Measurements from ENCODE around the gene ASH1L. TPM values are rescaled to one million over a fixed set of nuclear protein-coding genes. Genes with fewer than 3 reads are reported as not detected.
A peak's percentile ranks its signal among the peaks of the same experiment; 100 is the strongest.

ASH1L gene
- total and polyA plus RNA-seq, 9 of the 15 experiments (the other 6 are each of a cell fraction or from before 2014, with no cell fraction given): 2.0 to 23.3 (median 14.6) TPM

DNA sequence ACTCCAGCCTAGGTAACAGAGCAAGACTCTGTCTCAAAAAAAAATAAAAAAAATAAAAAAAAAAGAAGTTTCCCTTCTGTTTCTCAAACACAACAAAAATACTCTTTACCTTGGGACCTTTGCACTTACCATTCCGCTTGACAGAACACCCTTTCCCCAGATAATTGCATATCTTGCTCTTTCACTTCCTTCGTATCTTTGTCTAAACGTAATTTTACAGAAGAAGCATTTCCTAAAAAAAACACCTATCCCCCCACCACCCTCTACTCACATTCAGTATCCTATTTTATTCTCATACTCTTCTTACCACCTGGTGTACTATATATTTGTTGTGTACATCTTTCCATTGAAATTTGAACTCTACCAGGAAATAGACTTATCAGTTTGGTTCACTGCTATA is 32.7 kb downstream of the ASH1L start (continued):
- TF ChIP-seq TEAD4 (IDR thresholded peaks at IDR 0.05; ENCODE audit: low read length): no peak
- no peak for TF ChIP-seq TEAD4 (CRISPR knock-in tag; IDR thresholded peaks at IDR 0.05; ENCODE audit: borderline replicate concordance)

DNA sequence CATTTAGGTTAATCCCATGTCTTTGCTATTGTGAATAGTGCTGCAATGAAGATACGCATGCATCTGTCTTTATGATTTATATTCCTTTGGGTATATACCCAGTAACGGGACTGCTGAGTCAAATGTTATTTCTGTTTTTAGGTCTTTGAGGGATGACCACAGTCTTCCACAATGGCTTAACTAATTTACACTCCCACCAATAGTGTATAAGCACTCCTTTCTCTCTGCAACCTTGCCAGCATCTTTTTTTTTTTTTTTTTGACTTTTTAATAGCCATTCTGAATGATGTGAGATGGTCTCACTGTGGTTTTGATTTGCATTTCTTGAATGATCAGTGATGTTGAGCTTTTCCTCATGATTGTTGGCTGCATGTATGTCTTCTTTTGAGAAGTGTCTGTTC is 33.5 kb downstream of the ASH1L start:
- no peak overlapping the region for H2AFZ ChIP-seq (ENCODE audit: low read depth, low read length)
- H3K36me3 ChIP-seq (ENCODE audit: control insufficient read depth, insufficient read depth, low read length): peaks cover 7% of the 10 kb centered on the region; the same call in 2 of the 3 replicates
- H4K20me1 ChIP-seq (replicated peaks; ENCODE audit: control insufficient read depth, insufficient read depth, low read length): peaks cover 12% of the 10 kb centered on the region; the same call in 1 of the 2 replicates
- no peak overlapping the region for H3K4me3 ChIP-seq
- H3K79me2 ChIP-seq (ENCODE audit: control insufficient read depth, insufficient read depth, low read length): peaks cover 93% of the 10 kb centered on the region
- H3K4me2 ChIP-seq (ENCODE audit: insufficient read depth, low read length): no peak overlapping the region
- peaks cover 0 to 2% of the 10 kb centered on the region in 2 experiments; a peak in 1 of 5 replicates for H3K4me1 ChIP-seq (replicated peaks in 1 of 2; ENCODE audit: control insufficient read depth in 2 of 2, insufficient read depth in 2 of 2, low read length in 2 of 2)
- 67% methylated on average over 2 of the region's 2 CpGs for WGBS (ENCODE audit: insufficient coverage, low coverage, missing lambda C conversion rate)
- no peaks in the 10 kb centered on the region for H3K27me3 ChIP-seq (ENCODE audit: control insufficient read depth in 2 of 2, insufficient read depth in 2 of 2, low read length in 2 of 2)
- ChIA-PET POLR2A (interaction anchor here (0.7 kb wide), 1 partner anchor 32 kb away, joined by 3 read pairs; no protein-coding TSS in a partner anchor), CTCF (ENCODE audit: low intra/inter-chr PET ratio) (no interaction called here)
- H3K9me1 ChIP-seq (ENCODE audit: control insufficient read depth, insufficient read depth, low read length): no peaks in the 10 kb centered on the region
- no peak for DNase-seq (ENCODE audit: extremely low read depth in 1 of 4, low spot score in 3 of 4)
- FAIRE-seq: no peak
- H3K9ac ChIP-seq (ENCODE audit: insufficient read depth in 1 of 2, low read depth in 2 of 2, low read length in 2 of 2): no peak overlapping the region
- no TSS peak for BruUV-seq (replicated peaks)
- in situ Hi-C loops (cut with MboI) (no loop called here), intact Hi-C loops (cut with micrococcal nuclease) (no loop called here)
- ATAC-seq: no peak
- no peaks in the 10 kb centered on the region for H3K9me3 ChIP-seq (replicated peaks; ENCODE audit: control insufficient read depth, insufficient read depth, low read depth, low read length)
- no peak overlapping the region for H3K27ac ChIP-seq (ENCODE audit: extremely low read depth, low read depth, low read length)
- TF ChIP-seq U2AF1 (optimal IDR thresholded peaks at IDR 0.05; ENCODE audit: low read depth, low read length): no peak
- no peak for TF ChIP-seq ZNF232 (CRISPR knock-in tag; IDR thresholded peaks at IDR 0.05)
- TF ChIP-seq, protein P1, sequence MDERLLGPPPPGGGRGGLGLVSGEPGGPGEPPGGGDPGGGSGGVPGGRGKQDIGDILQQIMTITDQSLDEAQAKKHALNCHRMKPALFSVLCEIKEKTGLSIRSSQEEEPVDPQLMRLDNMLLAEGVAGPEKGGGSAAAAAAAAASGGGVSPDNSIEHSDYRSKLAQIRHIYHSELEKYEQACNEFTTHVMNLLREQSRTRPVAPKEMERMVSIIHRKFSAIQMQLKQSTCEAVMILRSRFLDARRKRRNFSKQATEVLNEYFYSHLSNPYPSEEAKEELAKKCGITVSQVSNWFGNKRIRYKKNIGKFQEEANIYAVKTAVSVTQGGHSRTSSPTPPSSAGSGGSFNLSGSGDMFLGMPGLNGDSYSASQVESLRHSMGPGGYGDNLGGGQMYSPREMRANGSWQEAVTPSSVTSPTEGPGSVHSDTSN (CRISPR knock-in tag; IDR thresholded peaks at IDR 0.05; ENCODE audit: low read depth): no peak
- TF ChIP-seq, protein P1 (tag; conservative IDR thresholded peaks at IDR 0.05; ENCODE audit: low read depth): 0 out of 2 replicates have a peak, but pooled peaks have one; percentile 5
- peak; percentile 37 for TF ChIP-seq MEIS2 (IDR thresholded peaks at IDR 0.05; ENCODE audit: partially characterized antibody)
- TF ChIP-seq SAP30 (IDR thresholded peaks at IDR 0.05; ENCODE audit: borderline replicate concordance, insufficient read depth, low read depth, low read length, poor library complexity, severe bottlenecking): no peak
- TF ChIP-seq, protein P2, sequence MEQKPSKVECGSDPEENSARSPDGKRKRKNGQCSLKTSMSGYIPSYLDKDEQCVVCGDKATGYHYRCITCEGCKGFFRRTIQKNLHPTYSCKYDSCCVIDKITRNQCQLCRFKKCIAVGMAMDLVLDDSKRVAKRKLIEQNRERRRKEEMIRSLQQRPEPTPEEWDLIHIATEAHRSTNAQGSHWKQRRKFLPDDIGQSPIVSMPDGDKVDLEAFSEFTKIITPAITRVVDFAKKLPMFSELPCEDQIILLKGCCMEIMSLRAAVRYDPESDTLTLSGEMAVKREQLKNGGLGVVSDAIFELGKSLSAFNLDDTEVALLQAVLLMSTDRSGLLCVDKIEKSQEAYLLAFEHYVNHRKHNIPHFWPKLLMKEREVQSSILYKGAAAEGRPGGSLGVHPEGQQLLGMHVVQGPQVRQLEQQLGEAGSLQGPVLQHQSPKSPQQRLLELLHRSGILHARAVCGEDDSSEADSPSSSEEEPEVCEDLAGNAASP (IDR thresholded peaks at IDR 0.05): no peak
- no peak for TF ChIP-seq MTA2 (IDR thresholded peaks at IDR 0.05; ENCODE audit: low read depth)
- TF ChIP-seq ZBED1 (IDR thresholded peaks at IDR 0.05): no peak
- no peak for TF ChIP-seq BHLHE40 (IDR thresholded peaks at IDR 0.05; ENCODE audit: low read length)
- no peak for TF ChIP-seq ETS2 (tag; IDR thresholded peaks at IDR 0.05; ENCODE audit: borderline replicate concordance, poor library complexity, severe bottlenecking)
- TF ChIP-seq TOE1 (IDR thresholded peaks at IDR 0.05; ENCODE audit: borderline replicate concordance): no peak
- TF ChIP-seq TOE1 (CRISPR knock-in tag; IDR thresholded peaks at IDR 0.05; ENCODE audit: borderline replicate concordance, low read depth): no peak
- TF ChIP-seq, protein P3, sequence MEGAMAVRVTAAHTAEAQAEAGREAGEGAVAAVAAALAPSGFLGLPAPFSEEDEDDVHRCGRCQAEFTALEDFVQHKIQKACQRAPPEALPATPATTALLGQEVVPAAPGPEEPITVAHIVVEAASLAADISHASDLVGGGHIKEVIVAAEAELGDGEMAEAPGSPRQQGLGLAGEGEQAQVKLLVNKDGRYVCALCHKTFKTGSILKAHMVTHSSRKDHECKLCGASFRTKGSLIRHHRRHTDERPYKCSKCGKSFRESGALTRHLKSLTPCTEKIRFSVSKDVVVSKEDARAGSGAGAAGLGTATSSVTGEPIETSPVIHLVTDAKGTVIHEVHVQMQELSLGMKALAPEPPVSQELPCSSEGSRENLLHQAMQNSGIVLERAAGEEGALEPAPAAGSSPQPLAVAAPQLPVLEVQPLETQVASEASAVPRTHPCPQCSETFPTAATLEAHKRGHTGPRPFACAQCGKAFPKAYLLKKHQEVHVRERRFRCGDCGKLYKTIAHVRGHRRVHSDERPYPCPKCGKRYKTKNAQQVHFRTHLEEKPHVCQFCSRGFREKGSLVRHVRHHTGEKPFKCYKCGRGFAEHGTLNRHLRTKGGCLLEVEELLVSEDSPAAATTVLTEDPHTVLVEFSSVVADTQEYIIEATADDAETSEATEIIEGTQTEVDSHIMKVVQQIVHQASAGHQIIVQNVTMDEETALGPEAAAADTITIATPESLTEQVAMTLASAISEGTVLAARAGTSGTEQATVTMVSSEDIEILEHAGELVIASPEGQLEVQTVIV (CRISPR knock-in tag; IDR thresholded peaks at IDR 0.05; ENCODE audit: borderline replicate concordance): no peak
